GM23338 (cell line): Measurements from ENCODE around the gene NFILZ. TPM values are rescaled to one million over a fixed set of nuclear protein-coding genes. Genes with fewer than 3 reads are reported as not detected.

Experiments used
- ATAC-seq: fragments of 200-7000 bp; cut with Tn5 transposase; 3 replicates; pipeline ENCODE4 v1.9.1; 2020
- DNase-seq: peaks from one replicate; pipeline ENCODE4 v3.0.0-alpha.2; 2015; ENCODE audit warnings: low spot score
- H2AFZ ChIP-seq: fragments of 200-600 bp; sonication (generic); 2 replicates; pipeline ENCODE4 v1.8.0; 2016; ENCODE audit warnings: antibody characterized with exemption, mild to moderate bottlenecking, moderate library complexity
- H3F3A ChIP-seq: fragments of 200-600 bp; sonication (generic); replicated peaks from 2 replicates; pipeline ENCODE4 v1.8.0; 2017; ENCODE audit warnings: antibody characterized with exemption, mixed run types, low read depth
- H3K27ac ChIP-seq: fragments of 200-600 bp; sonication (generic); 2 replicates; pipeline ENCODE4 v1.6.1; 2016; ENCODE audit warnings: low read depth
- H3K27me3 ChIP-seq: fragments of 200-600 bp; sonication (generic); 2 replicates; pipeline ENCODE4 v1.8.0; 2016; ENCODE audit warnings: mild to moderate bottlenecking, mixed run types, moderate library complexity; ENCODE audit not compliant: insufficient read depth
- H3K36me3 ChIP-seq: fragments of 200-600 bp; sonication (generic); 2 replicates; pipeline ENCODE4 v1.8.0; 2016; ENCODE audit warnings: mild to moderate bottlenecking; ENCODE audit not compliant: insufficient read depth
- H3K4me1 ChIP-seq: fragments of 200-600 bp; sonication (generic); 2 replicates; pipeline ENCODE4 v1.8.0; 2016; ENCODE audit warnings: mild to moderate bottlenecking, moderate library complexity; ENCODE audit not compliant: insufficient read depth
- H3K4me2 ChIP-seq: fragments of 200-600 bp; sonication (generic); 2 replicates; pipeline ENCODE4 v1.7.1; 2017; ENCODE audit warnings: mixed run types
- H3K4me3 ChIP-seq: fragments of 200-600 bp; sonication (generic); 2 replicates; pipeline ENCODE4 v1.6.1; 2016; ENCODE audit warnings: mixed run types
- H3K79me2 ChIP-seq: fragments of 200-600 bp; sonication (generic); replicated peaks from 2 replicates; pipeline ENCODE4 v1.8.0; 2017; ENCODE audit warnings: mild to moderate bottlenecking; ENCODE audit not compliant: insufficient read depth
- H3K9me2 ChIP-seq: fragments of 200-600 bp; sonication (generic); 2 replicates; pipeline ENCODE4 v1.8.0; 2017; ENCODE audit not compliant: insufficient read depth
- H4K20me1 ChIP-seq: fragments of 200-600 bp; sonication (generic); replicated peaks from 2 replicates; pipeline ENCODE4 v1.8.0; 2017; ENCODE audit warnings: mild to moderate bottlenecking; ENCODE audit not compliant: insufficient read depth
- H3K27ac Mint-ChIP-seq: 2 replicates; pipeline ENCODE4 v1.8.0; 2020; ENCODE audit warnings: inconsistent platforms, mild to moderate bottlenecking, moderate library complexity, mixed read lengths
- H3K27me3 Mint-ChIP-seq: 3 replicates; pipeline ENCODE4 v1.8.0; 2022; ENCODE audit warnings: low read depth, mild to moderate bottlenecking, moderate library complexity, mixed read lengths, inconsistent platforms; ENCODE audit not compliant: insufficient read depth, poor library complexity
- H3K36me3 Mint-ChIP-seq: 3 replicates; pipeline ENCODE4 v1.8.0; 2021; ENCODE audit warnings: low read depth, mild to moderate bottlenecking, inconsistent platforms, moderate library complexity, mixed read lengths
- H3K4me1 Mint-ChIP-seq: 3 replicates; pipeline ENCODE4 v1.8.0; 2020; ENCODE audit warnings: mild to moderate bottlenecking, inconsistent platforms, mixed read lengths
- H3K4me3 Mint-ChIP-seq: 3 replicates; pipeline ENCODE4 v1.8.0; 2021; ENCODE audit warnings: moderate library complexity, mild to moderate bottlenecking, inconsistent platforms, mixed read lengths
- H3K9me3 Mint-ChIP-seq: 3 replicates; pipeline ENCODE4 v1.8.0; 2020; ENCODE audit warnings: moderate library complexity, mild to moderate bottlenecking, inconsistent platforms, mixed read lengths
- CREB1 ChIP-seq: fragments of 250-450 bp; sonication (Bioruptor Pico); IDR thresholded peaks from 2 replicates; pipeline ENCODE4 v1.5.0; 2020; ENCODE audit warnings: low read depth, mild to moderate bottlenecking, moderate library complexity
- CTCF ChIP-seq, 2 experiments: fragments of 200-600 bp in 1 of 2; sonication (generic) in 1 of 2; conservative IDR thresholded peaks; 2 replicates each; pipeline versions ENCODE4 v1.5.1 to v1.6.1; 2016 to 2017; ENCODE audit warnings: antibody characterized with exemption in 2 of 2, low read depth in 2 of 2, mild to moderate bottlenecking in 2 of 2, moderate library complexity in 1 of 2
- ETS1 ChIP-seq: IDR thresholded peaks from 2 replicates; pipeline ENCODE4 v1.6.1; 2016; ENCODE audit warnings: antibody characterized with exemption
- EZH2 ChIP-seq: fragments of 200-600 bp; sonication (generic); IDR thresholded peaks from one replicate; pipeline ENCODE4 v1.8.0; 2017; ENCODE audit warnings: antibody characterized with exemption, mild to moderate bottlenecking, low read depth; ENCODE audit not compliant: unreplicated experiment
- EZH2phosphoT487 ChIP-seq: fragments of 200-600 bp; sonication (generic); IDR thresholded peaks from one replicate; pipeline ENCODE4 v1.8.1; 2018; ENCODE audit warnings: antibody characterized with exemption; ENCODE audit not compliant: unreplicated experiment
- JUNB ChIP-seq: IDR thresholded peaks from one replicate; pipeline ENCODE4 v1.6.1; 2016; ENCODE audit warnings: antibody characterized with exemption; ENCODE audit not compliant: unreplicated experiment
- NANOG ChIP-seq: IDR thresholded peaks from 2 replicates; pipeline ENCODE4 v1.6.1; 2016; ENCODE audit warnings: antibody characterized with exemption, borderline replicate concordance
- POLR2AphosphoS5 ChIP-seq: IDR thresholded peaks from 2 replicates; pipeline ENCODE4 v1.6.1; 2016; ENCODE audit warnings: antibody characterized with exemption, low read depth
- REST ChIP-seq: IDR thresholded peaks from one replicate; pipeline ENCODE4 v1.6.1; 2018; ENCODE audit warnings: antibody characterized with exemption; ENCODE audit not compliant: unreplicated experiment
- STAT1 ChIP-seq: IDR thresholded peaks from one replicate; pipeline ENCODE4 v1.6.1; 2016; ENCODE audit warnings: antibody characterized with exemption; ENCODE audit not compliant: unreplicated experiment
- ZNF114 ChIP-seq: fragments of 250-450 bp; sonication (Bioruptor Pico); IDR thresholded peaks from 2 replicates; pipeline ENCODE4 v1.5.0; 2020; ENCODE audit warnings: mild to moderate bottlenecking, moderate library complexity
- ZNF331 ChIP-seq: fragments of 250-450 bp; sonication (Bioruptor Pico); IDR thresholded peaks from 2 replicates; pipeline ENCODE4 v1.5.0; 2020; ENCODE audit warnings: low read depth, mild to moderate bottlenecking, moderate library complexity
- ZNF462 ChIP-seq: fragments of 250-450 bp; sonication (Bioruptor Pico); IDR thresholded peaks from 2 replicates; pipeline ENCODE4 v1.5.0; 2020; ENCODE audit warnings: mild to moderate bottlenecking, moderate library complexity
- polyA plus RNA-seq: library from polyadenylated mRNA; unstranded; fragments of >200 nt; fragmentation: Nextera tagmentation; extraction: Ambion mirVana; gene quantifications from 2 replicates; pipeline ENCODE4 v1.2.1, GENCODE V29; 2016
- total RNA-seq: library from RNA; depleted of rRNA; stranded (reverse); fragments of >200 nt; shearing (Covaris generic); gene quantifications from 2 replicates; pipeline ENCODE4 v1.2.3, GENCODE V29; 2014

The NFILZ gene
- total and polyA plus RNA-seq, 2 experiments from 2014 or later = not detected

- no peak for TF ChIP-seq POLR2AphosphoS5
Measured at GRCh38 chr19:8659905-8660304, 29.5 kb downstream of the NFILZ start (continued).

GRCh38 chr19:8662263-8662662, 31.8 kb downstream of the NFILZ start:
- no peak overlapping the region for H3K4me3 ChIP-seq
- Mint-ChIP-seq H3K4me1 (no peaks in the 10 kb centered on the region), H3K27ac (no peak overlapping the region), H3K9me3 (peaks cover 89% of the 10 kb centered on the region), H3K27me3 (peaks cover 3% of the 10 kb centered on the region), H3K36me3 (peaks cover 49% of the 10 kb centered on the region), H3K4me3 (no peak overlapping the region)
- no peaks in the 10 kb centered on the region for H3K4me1 ChIP-seq
- no peak for TF ChIP-seq ZNF331 (CRISPR knock-in tag)
- TF ChIP-seq ETS1 = no peak
- no peak for TF ChIP-seq EZH2phosphoT487
- no peak for TF ChIP-seq STAT1
- no peak for TF ChIP-seq ZNF114 (CRISPR knock-in tag)
- no peak for TF ChIP-seq POLR2AphosphoS5
- TF ChIP-seq CTCF (conservative IDR thresholded peaks at IDR 0.05; ENCODE audit: low read depth in 2 of 2) = no peak
- no peak for TF ChIP-seq EZH2
- no peak for TF ChIP-seq REST
- TF ChIP-seq ZNF462 = no peak
- no peak for TF ChIP-seq NANOG
- TF ChIP-seq JUNB = no peak
- TF ChIP-seq CREB1 (CRISPR knock-in tag) = no peak
- DNase-seq = no peak
- no peaks in the 10 kb centered on the region for H4K20me1 ChIP-seq
- no peaks in the 10 kb centered on the region for H3F3A ChIP-seq
- no peak overlapping the region for H3K4me2 ChIP-seq
- no peak for ATAC-seq
- H3K36me3 ChIP-seq = no peaks in the 10 kb centered on the region
- no peak overlapping the region for H3K27ac ChIP-seq
- no peaks in the 10 kb centered on the region for H3K79me2 ChIP-seq
- no peaks in the 10 kb centered on the region for H3K27me3 ChIP-seq
- H2AFZ ChIP-seq = no peak overlapping the region
- H3K9me2 ChIP-seq = no peaks in the 10 kb centered on the region
